SJSA1 (cell line): ENCODE results near the gene MYO1C. TPM values are rescaled to one million over a fixed set of nuclear protein-coding genes. Genes with fewer than 3 reads are reported as not detected.
"Not testable (repeated sequence)": the region's sequence is repeated elsewhere in the genome, so short reads cannot be mapped to it uniquely, and the experiment has no call there.

Source experiments
- DNase-seq, 2 experiments: peaks; one replicate each; pipeline ENCODE4 v3.0.0-alpha.2; 2015 to 2020; ENCODE audit warnings: low spot score in 2 of 2, low read depth in 1 of 2
- H3K27ac ChIP-seq: fragments of 250-450 bp; sonication (Bioruptor Pico); 2 replicates; pipeline ENCODE4 v1.5.1; 2020; ENCODE audit warnings: mild to moderate bottlenecking, moderate library complexity
- H3K27me3 ChIP-seq: fragments of 250-450 bp; sonication (Bioruptor Pico); replicated peaks from 2 replicates; pipeline ENCODE4 v1.5.1; 2020; ENCODE audit warnings: mild to moderate bottlenecking, moderate library complexity
- H3K36me3 ChIP-seq: fragments of 250-450 bp; sonication (Bioruptor Pico); 2 replicates; pipeline ENCODE4 v1.5.1; 2020; ENCODE audit warnings: mild to moderate bottlenecking
- H3K4me1 ChIP-seq: fragments of 250-450 bp; sonication (Bioruptor Pico); replicated peaks from 2 replicates; pipeline ENCODE4 v1.6.1; 2021; ENCODE audit warnings: mild to moderate bottlenecking
- H3K4me3 ChIP-seq: fragments of 250-450 bp; sonication (Bioruptor Pico); 2 replicates; pipeline ENCODE4 v1.5.1; 2020; ENCODE audit warnings: mild to moderate bottlenecking
- H3K9me3 ChIP-seq: fragments of 250-450 bp; sonication (Bioruptor Pico); replicated peaks from 2 replicates; pipeline ENCODE4 v1.5.1; 2020; ENCODE audit warnings: mild to moderate bottlenecking
- total RNA-seq: library from RNA; depleted of rRNA; stranded (reverse); fragments of >200 nt; shearing (Covaris generic); gene quantifications from 2 replicates; pipeline ENCODE4 v1.2.3, GENCODE V29; 2014; rRNA removed

The MYO1C gene, protein sequence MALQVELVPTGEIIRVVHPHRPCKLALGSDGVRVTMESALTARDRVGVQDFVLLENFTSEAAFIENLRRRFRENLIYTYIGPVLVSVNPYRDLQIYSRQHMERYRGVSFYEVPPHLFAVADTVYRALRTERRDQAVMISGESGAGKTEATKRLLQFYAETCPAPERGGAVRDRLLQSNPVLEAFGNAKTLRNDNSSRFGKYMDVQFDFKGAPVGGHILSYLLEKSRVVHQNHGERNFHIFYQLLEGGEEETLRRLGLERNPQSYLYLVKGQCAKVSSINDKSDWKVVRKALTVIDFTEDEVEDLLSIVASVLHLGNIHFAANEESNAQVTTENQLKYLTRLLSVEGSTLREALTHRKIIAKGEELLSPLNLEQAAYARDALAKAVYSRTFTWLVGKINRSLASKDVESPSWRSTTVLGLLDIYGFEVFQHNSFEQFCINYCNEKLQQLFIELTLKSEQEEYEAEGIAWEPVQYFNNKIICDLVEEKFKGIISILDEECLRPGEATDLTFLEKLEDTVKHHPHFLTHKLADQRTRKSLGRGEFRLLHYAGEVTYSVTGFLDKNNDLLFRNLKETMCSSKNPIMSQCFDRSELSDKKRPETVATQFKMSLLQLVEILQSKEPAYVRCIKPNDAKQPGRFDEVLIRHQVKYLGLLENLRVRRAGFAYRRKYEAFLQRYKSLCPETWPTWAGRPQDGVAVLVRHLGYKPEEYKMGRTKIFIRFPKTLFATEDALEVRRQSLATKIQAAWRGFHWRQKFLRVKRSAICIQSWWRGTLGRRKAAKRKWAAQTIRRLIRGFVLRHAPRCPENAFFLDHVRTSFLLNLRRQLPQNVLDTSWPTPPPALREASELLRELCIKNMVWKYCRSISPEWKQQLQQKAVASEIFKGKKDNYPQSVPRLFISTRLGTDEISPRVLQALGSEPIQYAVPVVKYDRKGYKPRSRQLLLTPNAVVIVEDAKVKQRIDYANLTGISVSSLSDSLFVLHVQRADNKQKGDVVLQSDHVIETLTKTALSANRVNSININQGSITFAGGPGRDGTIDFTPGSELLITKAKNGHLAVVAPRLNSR
- 113 and 155 TPM in 2 replicates for total RNA-seq

DNA sequence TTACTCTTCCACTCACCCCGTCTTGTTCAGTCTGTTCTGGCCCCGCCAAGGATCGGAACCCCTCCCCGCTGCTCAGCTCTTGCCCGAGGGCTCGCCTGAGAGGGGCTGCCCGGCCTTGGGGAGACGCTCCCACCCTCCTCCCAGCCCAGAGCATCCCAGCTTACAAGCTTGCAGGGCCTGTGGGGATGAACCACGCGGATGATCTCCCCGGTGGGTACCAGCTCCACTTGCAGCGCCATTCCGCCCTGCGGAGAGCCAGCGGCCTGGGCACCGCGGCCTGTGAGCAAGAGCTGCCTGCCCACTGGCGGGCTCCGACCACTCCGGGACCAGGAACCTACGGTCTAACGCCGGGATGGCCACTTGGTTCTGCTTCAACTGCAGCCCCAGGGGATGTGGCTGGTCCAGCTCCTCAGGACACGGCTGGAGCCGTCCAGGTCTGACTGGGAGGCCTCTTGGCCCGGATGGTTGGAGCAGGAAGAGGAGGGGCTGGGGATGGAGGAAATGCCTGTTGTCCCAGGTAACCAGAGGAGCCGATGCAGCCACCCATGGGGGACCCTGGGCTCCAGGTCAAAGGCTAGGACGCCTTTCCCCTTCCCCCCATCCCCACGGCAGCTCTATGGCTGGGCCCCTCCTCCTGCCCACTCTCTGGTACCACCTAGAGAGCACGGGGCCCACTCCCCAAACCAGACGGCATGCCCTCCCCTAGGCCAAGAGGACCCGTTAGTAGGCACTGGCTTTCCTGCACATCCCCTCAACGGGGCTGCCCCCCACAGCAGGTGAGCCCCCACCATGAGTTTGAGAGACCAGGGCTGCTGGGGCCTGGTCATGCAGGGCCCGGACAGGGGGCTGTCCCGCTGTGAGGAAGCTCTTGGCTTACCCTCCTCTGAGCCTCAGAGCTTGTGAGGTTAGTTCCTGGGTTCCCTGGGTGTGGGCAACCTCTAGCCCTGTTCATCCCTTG is at the start of gene MYO1C:
TSS of gene MYO1C (minus strand) at position 438 of the 958 bp plus-strand sequence. CDS start at position 239, 199 bp downstream.
- no peak for DNase-seq
- Histone ChIP-seq H3K27me3 (no peaks in the 10 kb centered on the region), H3K4me1 (peaks cover 43% of the 10 kb centered on the region), H3K4me3 (peak within 1 kb of the TSS; percentile 73), H3K27ac (peak within 1 kb of the TSS; percentile 40; the same call in 1 of the 2 replicates), H3K9me3 (no peaks in the 10 kb centered on the region), H3K36me3 (peaks cover 12% of the 10 kb centered on the region)

DNA sequence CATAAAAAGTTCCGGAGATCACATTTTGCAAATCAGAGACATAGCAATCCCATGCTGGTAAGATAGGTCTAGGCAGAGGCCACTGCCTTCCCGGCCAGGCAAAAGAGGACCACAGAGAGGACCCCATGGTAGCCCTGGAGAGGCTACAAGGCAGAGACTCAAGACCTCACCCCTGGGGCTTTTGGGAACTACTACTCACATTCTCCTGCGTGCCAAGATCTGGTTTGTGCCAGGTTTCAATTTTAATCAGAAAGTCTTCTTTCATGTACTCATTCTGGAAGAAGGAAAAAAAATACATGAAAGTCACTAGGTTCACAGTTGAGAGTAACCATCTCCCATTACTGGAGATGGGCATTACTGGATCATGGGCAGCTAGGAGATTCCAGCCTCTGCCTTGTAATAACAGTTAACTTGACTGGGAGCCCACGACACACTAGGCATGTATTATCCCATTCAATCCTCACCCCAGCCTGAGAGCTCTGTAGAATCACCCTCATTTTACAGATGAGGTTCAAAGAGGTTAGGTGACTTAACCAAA is 49.0 kb upstream of the MYO1C start:
- Histone ChIP-seq H3K4me3 (no peak overlapping the region), H3K36me3 (peaks cover 60% of the 10 kb centered on the region), H3K27ac (no peak overlapping the region), H3K4me1 (no peaks in the 10 kb centered on the region), H3K9me3 (no peaks in the 10 kb centered on the region), H3K27me3 (no peaks in the 10 kb centered on the region)
- no peak for DNase-seq

DNA sequence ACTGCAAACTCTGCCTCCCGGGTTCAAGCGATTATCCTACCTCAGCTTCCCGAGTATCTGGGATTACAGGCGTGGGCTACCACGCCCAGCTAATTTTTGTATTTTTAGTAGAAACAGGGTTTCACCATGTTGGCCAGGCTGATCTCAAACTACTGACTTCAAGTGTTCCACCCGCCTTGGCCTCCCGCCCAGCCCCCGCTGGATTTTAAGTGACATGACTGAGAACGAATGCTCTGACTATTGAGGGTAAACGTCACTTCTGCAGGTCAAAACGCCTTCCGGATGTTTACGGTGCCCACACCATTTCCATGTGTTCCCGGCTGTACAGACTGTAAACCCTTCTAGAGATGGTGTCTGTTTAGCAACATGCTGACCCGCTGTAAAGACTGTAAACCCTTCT is 47.3 kb upstream of the MYO1C start:
- H3K9me3 ChIP-seq: no peaks in the 10 kb centered on the region
- no peaks in the 10 kb centered on the region for H3K4me1 ChIP-seq
- DNase-seq: no peak
- no peak overlapping the region for H3K27ac ChIP-seq
- no peak overlapping the region for H3K4me3 ChIP-seq
- H3K27me3 ChIP-seq: no peaks in the 10 kb centered on the region
- H3K36me3 ChIP-seq: peaks cover 62% of the 10 kb centered on the region

DNA sequence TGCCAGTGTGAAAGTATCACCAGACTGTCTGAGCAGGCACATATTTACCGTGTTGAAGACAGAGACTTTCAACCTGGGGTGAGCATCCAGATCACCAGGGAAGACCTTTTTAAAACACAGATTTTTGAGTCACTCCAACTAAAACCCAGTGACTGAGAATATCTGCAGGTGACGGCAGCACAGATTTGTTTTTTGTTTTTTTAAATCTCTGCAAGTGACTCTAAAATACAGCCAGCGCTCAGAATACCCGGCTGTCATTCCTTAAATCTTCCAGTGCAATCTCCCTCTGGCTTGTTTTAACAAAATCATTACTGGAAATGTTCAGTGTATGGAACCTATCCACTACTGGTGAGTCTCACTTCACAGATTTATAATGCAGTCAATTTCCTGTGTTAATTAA is 43.3 kb upstream of the MYO1C start:
- Histone ChIP-seq H3K4me1 (no peaks in the 10 kb centered on the region), H3K27me3 (no peaks in the 10 kb centered on the region), H3K4me3 (no peak overlapping the region), H3K9me3 (no peaks in the 10 kb centered on the region), H3K36me3 (peaks cover 67% of the 10 kb centered on the region), H3K27ac (no peak overlapping the region)
- no peak for DNase-seq

DNA sequence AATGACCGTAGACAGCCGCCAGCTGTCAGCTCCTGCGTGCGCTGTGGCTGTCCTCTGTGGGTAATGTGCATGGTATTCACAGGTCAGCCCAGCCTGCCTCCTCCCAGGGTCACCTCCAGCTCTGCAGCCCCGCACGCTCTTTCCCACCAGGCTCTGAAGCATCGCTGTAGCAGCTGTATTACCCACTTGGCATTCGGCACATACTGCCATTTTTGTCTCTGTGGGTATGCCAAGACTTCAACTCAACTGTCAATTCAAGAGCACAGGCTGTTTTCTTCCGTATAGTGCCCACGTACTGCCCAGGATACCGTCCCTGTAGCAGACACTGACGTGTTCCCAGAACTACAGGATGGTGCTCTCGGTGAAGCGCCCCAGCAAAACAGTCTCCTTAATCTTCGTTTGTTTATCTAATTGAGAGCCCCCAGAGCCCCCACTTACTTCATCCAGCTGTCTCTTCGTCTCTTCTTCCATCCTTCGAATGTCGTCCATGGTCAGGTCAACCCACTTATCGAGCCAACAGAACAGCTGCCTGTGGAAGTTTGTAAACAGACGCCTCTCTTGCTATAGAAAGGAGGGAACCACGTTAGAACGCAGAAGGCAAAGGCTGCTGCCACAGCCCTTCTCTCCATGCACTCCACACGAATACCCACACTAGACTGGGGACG is 41.3 kb upstream of the MYO1C start:
- Histone ChIP-seq H3K36me3 (peaks cover 62% of the 10 kb centered on the region), H3K9me3 (no peaks in the 10 kb centered on the region), H3K4me1 (no peaks in the 10 kb centered on the region), H3K27ac (no peak overlapping the region), H3K27me3 (no peaks in the 10 kb centered on the region), H3K4me3 (no peak overlapping the region)
- no peak for DNase-seq

DNA sequence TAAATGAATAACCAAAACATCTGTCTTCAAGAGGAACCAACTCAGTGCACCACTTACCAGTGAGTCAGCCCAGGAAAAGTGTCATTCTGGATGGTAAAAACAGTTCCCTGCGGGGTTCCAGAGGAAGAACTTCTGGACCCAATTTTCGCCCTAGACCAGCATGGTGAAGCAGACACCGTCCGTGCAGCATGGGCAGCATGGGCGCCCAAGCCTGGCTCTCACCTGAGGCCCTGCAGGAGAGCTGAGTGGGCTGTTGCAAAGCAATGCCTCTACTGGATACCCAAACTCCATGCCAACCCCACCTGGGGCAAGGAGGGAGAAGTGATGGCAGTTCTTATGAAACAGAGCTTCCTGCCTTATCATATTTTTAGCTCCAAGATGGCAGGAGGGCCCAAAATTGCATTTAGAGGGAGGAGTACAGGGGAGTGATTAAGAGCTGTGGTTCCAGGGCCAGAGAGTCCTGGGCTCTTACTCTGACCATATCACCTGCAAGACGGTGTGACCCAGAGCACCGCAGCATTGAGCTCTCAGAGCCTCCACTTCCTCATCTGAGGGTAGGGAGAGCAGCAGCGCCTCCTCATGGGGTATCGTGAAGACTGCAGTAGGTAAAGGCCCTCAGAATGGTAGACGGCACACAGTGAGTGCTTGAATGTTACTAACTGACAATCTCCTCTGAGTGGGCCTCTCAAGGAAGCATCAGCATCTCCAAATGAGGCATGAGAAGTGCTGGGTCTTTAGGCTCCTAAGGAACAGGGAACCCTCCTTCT is 40.5 kb upstream of the MYO1C start:
- no peaks in the 10 kb centered on the region for H3K9me3 ChIP-seq
- H3K4me3 ChIP-seq: no peak overlapping the region
- no peak for DNase-seq
- no peaks in the 10 kb centered on the region for H3K4me1 ChIP-seq
- peaks cover 55% of the 10 kb centered on the region for H3K36me3 ChIP-seq
- H3K27me3 ChIP-seq: no peaks in the 10 kb centered on the region
- H3K27ac ChIP-seq: no peak overlapping the region

DNA sequence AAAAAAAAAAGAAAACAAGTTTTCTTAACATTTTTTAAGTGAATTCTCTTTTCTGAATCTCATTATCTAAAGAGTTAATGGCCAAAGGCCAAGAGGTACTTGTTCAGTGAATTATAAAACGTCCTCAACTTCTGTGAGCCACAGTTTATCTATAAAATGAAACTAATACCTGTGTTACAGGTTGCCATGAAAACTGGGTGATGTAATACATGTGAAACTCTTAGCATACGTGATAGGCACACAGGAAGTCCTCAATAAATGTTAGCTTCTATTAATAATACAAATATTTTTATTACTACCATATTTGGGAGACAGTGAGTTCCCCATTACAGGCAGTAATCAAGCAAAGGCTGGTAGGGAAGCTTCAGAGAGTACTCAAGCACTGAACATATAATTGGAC is 37.4 kb upstream of the MYO1C start:
- no peak for DNase-seq

DNA sequence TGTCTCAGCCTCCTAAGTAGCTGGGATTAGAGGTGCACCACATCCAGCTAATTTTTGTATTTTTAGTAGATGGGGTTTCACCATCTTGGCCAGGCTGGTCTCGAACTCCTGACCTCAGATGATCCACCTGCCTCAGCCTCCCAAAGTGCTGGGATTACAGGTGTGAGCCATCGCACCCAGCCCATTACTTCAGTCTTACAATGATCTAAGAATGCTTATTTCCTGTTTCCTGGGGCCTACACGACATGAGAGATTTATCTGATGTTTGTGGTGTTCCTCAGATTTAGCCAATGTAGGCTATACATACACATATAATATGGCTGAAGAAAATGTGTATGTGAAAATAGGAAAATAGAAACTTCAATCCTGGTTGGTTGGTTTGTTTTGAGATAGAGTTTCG is 34.4 kb upstream of the MYO1C start:
- not testable (repeated sequence) for H3K4me1 ChIP-seq, H3K27ac ChIP-seq, H3K4me3 ChIP-seq, DNase-seq, H3K27me3 ChIP-seq, H3K9me3 ChIP-seq
- H3K36me3 ChIP-seq: peaks cover 35% of the 10 kb centered on the region

More for the DNA sequence above, 37.4 kb upstream of the MYO1C start:
- Histone ChIP-seq H3K4me3 (no peak overlapping the region), H3K27me3 (no peaks in the 10 kb centered on the region), H3K27ac (no peak overlapping the region), H3K9me3 (no peaks in the 10 kb centered on the region), H3K4me1 (no peaks in the 10 kb centered on the region), H3K36me3 (peaks cover 55% of the 10 kb centered on the region)

DNA sequence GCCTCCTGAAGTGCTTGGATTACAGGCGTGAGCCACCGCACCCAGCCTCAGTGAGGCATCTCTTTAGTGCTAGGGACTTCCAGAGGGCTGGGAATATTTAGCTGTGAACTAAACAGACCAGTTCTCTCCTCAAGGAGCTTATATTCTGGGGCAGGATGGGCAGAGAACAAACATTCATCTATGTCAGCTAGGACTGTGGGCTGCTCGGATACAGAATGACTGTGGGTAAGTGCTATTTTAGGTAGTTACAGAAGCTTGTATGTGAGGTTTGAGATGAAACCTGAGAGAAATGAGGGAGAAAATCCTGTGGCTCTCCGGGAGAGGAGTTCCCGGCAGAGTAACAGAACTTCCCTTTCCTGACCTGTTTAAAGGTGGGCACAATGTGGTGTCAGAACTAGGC is 30.1 kb upstream of the MYO1C start:
- H3K4me3 ChIP-seq: no peak overlapping the region
- H3K36me3 ChIP-seq: peaks cover 46% of the 10 kb centered on the region
- DNase-seq: no peak
- no peak overlapping the region for H3K27ac ChIP-seq
- H3K4me1 ChIP-seq: peaks cover 2% of the 10 kb centered on the region; the same call in 1 of the 2 replicates
- H3K27me3 ChIP-seq: no peaks in the 10 kb centered on the region
- H3K9me3 ChIP-seq: no peaks in the 10 kb centered on the region

DNA sequence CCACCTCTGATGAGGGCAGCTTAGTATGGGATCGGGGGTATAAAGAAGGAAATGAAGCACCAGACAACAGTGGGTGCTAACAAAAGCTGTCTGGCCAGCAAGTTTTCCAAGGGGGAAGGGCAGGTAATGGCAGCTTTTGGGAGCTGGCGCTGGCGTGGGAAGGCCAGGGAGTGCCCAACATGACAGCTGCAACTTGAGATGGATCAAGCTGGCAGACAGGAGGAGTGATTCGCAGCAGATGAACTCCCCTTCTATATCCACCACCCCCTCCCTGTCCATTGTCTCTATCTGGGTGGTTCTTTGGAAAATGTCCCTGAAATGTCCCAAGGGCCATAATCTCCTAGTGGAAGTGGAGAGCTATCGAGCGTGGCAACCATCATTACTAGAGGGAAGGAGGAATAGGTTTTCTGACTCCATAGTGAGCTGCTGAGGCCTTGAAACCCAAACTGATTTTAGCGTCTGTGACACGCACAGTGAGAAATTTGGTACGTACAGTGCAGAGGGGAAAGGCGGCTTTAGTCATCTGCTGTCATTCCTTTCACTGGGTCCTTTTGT is 28.7 kb upstream of the MYO1C start:
- no peaks in the 10 kb centered on the region for H3K9me3 ChIP-seq
- H3K4me3 ChIP-seq: no peak overlapping the region
- no peaks in the 10 kb centered on the region for H3K27me3 ChIP-seq
- peaks cover 3% of the 10 kb centered on the region; the same call in 1 of the 2 replicates for H3K4me1 ChIP-seq
- peaks cover 45% of the 10 kb centered on the region for H3K36me3 ChIP-seq
- DNase-seq: no peak
- no peak overlapping the region for H3K27ac ChIP-seq

DNA sequence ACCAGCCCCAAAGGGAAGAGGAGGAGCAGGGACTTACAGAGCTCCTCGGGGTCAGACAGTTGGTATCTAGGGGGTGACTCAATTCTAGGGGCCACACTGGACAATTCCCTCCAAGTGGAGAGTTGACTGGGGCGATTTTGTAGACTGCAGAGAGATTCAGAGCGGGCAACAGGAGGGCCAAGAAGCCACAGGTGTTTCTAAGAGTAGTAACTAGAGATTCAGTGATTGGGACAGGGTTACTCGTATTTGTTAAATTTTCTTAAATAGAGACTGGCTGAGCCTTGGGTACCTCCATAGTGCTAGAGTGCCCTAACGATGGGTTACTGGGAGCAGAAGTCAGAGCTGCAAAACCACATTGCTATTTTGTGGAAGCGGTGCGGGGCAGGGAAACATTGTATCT is 27.2 kb upstream of the MYO1C start:
- Histone ChIP-seq H3K9me3 (no peaks in the 10 kb centered on the region), H3K4me1 (peaks cover 10% of the 10 kb centered on the region), H3K36me3 (peaks cover 34% of the 10 kb centered on the region), H3K4me3 (no peak overlapping the region), H3K27ac (no peak overlapping the region), H3K27me3 (no peaks in the 10 kb centered on the region)
- no peak for DNase-seq
